CD4-positive, alpha-beta memory T cell (primary cell): ENCODE results near the gene DTX1. TPM values are rescaled to one million over a fixed set of nuclear protein-coding genes. Genes with fewer than 3 reads are reported as not detected.

ENCODE experiments used
- CTCF ChIA-PET: fragments of 350-600 bp; sonication (Branson Sonifier 250); formaldehyde crosslinking; loops from one replicate; lab custom pipeline; 2021; ENCODE audit warnings: inconsistent platforms; ENCODE audit not compliant: partially characterized antibody; lab: Charles Lee
- POLR2A ChIA-PET: fragments of 350-600 bp; sonication (Branson Sonifier 250); formaldehyde crosslinking; loops from one replicate; lab custom pipeline; 2021; ENCODE audit not compliant: partially characterized antibody; lab: Charles Lee
- DNase-seq, 5 donors: peaks; one replicate each; pipeline versions ENCODE4 v3.0.0 to v3.0.0-alpha.2; 2020 to 2022; ENCODE audit warnings: mixed read lengths in 1 of 5
- H3K27ac ChIP-seq: one replicate; pipeline ENCODE4 v1.7.0; 2013; ENCODE audit warnings: low read depth, low read length
- H3K27me3 ChIP-seq: 2 replicates; pipeline ENCODE4 v1.7.0; 2013; ENCODE audit warnings: mild to moderate bottlenecking, low read length, moderate library complexity; ENCODE audit not compliant: insufficient read depth
- H3K36me3 ChIP-seq: 2 replicates; pipeline ENCODE4 v1.7.0; 2013; ENCODE audit warnings: mild to moderate bottlenecking, low read length, moderate library complexity; ENCODE audit not compliant: insufficient read depth
- H3K4me1 ChIP-seq: 2 replicates; pipeline ENCODE4 v1.7.0; 2013; ENCODE audit warnings: mild to moderate bottlenecking, low read length, moderate library complexity; ENCODE audit not compliant: insufficient read depth
- H3K4me3 ChIP-seq, 2 donors: one replicate each; pipeline ENCODE4 v1.7.0; 2013; ENCODE audit warnings: low read length in 2 of 2, mild to moderate bottlenecking in 1 of 2
- H3K9me3 ChIP-seq, 2 donors: one replicate each; pipeline ENCODE4 v1.7.0; 2013; ENCODE audit warnings: low read length in 2 of 2, control low read depth in 1 of 2; ENCODE audit not compliant: control insufficient read depth in 1 of 2
- H3K27ac Mint-ChIP-seq, 7 donors: one replicate each; pipeline ENCODE4 v1.8.0; 2020 to 2021; ENCODE audit warnings: mixed read lengths in 7 of 7, mild to moderate bottlenecking in 6 of 7, inconsistent platforms in 3 of 7, moderate library complexity in 3 of 7
- H3K27me3 Mint-ChIP-seq, 2 donors: one replicate each; pipeline ENCODE4 v1.8.0; 2020 to 2021; ENCODE audit warnings: mixed read lengths in 2 of 2
- H3K36me3 Mint-ChIP-seq, 2 donors: one replicate each; pipeline ENCODE4 v1.8.0; 2020 to 2021; ENCODE audit warnings: mixed read lengths in 2 of 2, inconsistent platforms in 1 of 2, mild to moderate bottlenecking in 1 of 2
- H3K4me1 Mint-ChIP-seq, 4 donors: one replicate each; pipeline ENCODE4 v1.8.0; 2020 to 2021; ENCODE audit warnings: mixed read lengths in 4 of 4, mild to moderate bottlenecking in 1 of 4
- H3K4me3 Mint-ChIP-seq, 8 donors: one replicate each; pipeline ENCODE4 v1.8.0; 2020 to 2021; ENCODE audit warnings: mixed read lengths in 8 of 8, mild to moderate bottlenecking in 7 of 8, moderate library complexity in 6 of 8, inconsistent platforms in 3 of 8
- H3K9me3 Mint-ChIP-seq, 8 donors: one replicate each; pipeline ENCODE4 v1.8.0; 2020 to 2021; ENCODE audit warnings: mixed read lengths in 8 of 8, mild to moderate bottlenecking in 5 of 8, inconsistent platforms in 3 of 8, moderate library complexity in 1 of 8
- intact Hi-C: fragments of 100-400 bp; cut with micrococcal nuclease; formaldehyde crosslinking; loops from one replicate; pipeline ENCODE4 v1.15.1; 2023
- polyA plus RNA-seq, 2 donors: library from polyadenylated mRNA; unstranded; fragments of 300-500 nt; fragmentation: Illumina TruSeq; gene quantifications; one replicate each; pipeline ENCODE4 v1.2.3, GENCODE V29; 2021
- total RNA-seq, 2 experiments: library from RNA; stranded (reverse); gene quantifications; one replicate each; pipeline ENCODE4 v1.2.3, GENCODE V29; 2021

The DTX1 gene
- total and polyA plus RNA-seq, 4 experiments from 2014 or later, result 0.30 to 7.5 (median 5.5) TPM

- ChIA-PET CTCF (interaction anchor here (0.6 to 1.1 kb wide), 3 partner anchors 17 to 164 kb away, joined by 3 to 4 read pairs (median 3); no protein-coding TSS in a partner anchor), POLR2A (no interaction called here)
- H3K4me1 Mint-ChIP-seq, result peaks cover 28 to 62% (median 34%) of the 10 kb centered on the region in 4 donors
- Histone ChIP-seq H3K9me3 (no peaks in the 10 kb centered on the region), H3K27me3 (no peaks in the 10 kb centered on the region), H3K4me1 (peaks cover 43% of the 10 kb centered on the region), H3K4me3 (no peak overlapping the region), H3K27ac (no peak overlapping the region), H3K36me3 (no peaks in the 10 kb centered on the region)
- no peak for DNase-seq
- peaks cover 0 to 2% of the 10 kb centered on the region in 2 donors for H3K36me3 Mint-ChIP-seq
- no peaks in the 10 kb centered on the region for H3K27me3 Mint-ChIP-seq
- no peak overlapping the region for H3K4me3 Mint-ChIP-seq
- H3K9me3 Mint-ChIP-seq, result no peaks in the 10 kb centered on the region
- H3K27ac Mint-ChIP-seq, result peak overlapping the region in 1 of 7 donors; percentile 12
- intact Hi-C loops, result no loop called here
These were observed 8.8 kb downstream of the DTX1 start for GRCh38 chr12:113065126-113066007.

GRCh38 chr12:113066813-113067400, 10.4 kb downstream of the DTX1 start:
- Histone ChIP-seq H3K9me3 (no peaks in the 10 kb centered on the region), H3K4me3 (no peak overlapping the region), H3K36me3 (no peaks in the 10 kb centered on the region), H3K27me3 (no peaks in the 10 kb centered on the region), H3K27ac (no peak overlapping the region), H3K4me1 (peaks cover 35% of the 10 kb centered on the region)
- DNase-seq, result no peak
- peak overlapping the region in 4 of 7 donors; percentile 29 to 61 (median 47) for H3K27ac Mint-ChIP-seq
- no peak overlapping the region for H3K4me3 Mint-ChIP-seq
- intact Hi-C loops, result no loop called here
- ChIA-PET CTCF (interaction anchor here (1.0 to 1.8 kb wide), 2 partner anchors 32 to 166 kb away, joined by 3 to 5 read pairs; no protein-coding TSS in a partner anchor), POLR2A (no interaction called here)
- no peaks in the 10 kb centered on the region for H3K27me3 Mint-ChIP-seq
- no peaks in the 10 kb centered on the region for H3K9me3 Mint-ChIP-seq
- peaks cover 0 to 2% of the 10 kb centered on the region in 2 donors for H3K36me3 Mint-ChIP-seq
- peaks cover 27 to 73% (median 39%) of the 10 kb centered on the region in 4 donors for H3K4me1 Mint-ChIP-seq

GRCh38 chr12:113067987-113068935, 11.7 kb downstream of the DTX1 start:
- H3K27me3 ChIP-seq, result no peaks in the 10 kb centered on the region
- Mint-ChIP-seq H3K4me3 (no peak overlapping the region), H3K4me1 (peaks cover 34 to 76% (median 42%) of the 10 kb centered on the region in 4 donors), H3K27ac (peak overlapping the region in 3 of 7 donors; percentile 37 to 57 (median 46)), H3K36me3 (peaks cover 0 to 2% of the 10 kb centered on the region in 2 donors), H3K27me3 (no peaks in the 10 kb centered on the region), H3K9me3 (no peaks in the 10 kb centered on the region)
- H3K4me1 ChIP-seq, result peaks cover 35% of the 10 kb centered on the region
- CTCF ChIA-PET, result interaction anchor here (1.5 to 1.8 kb wide), 2 partner anchors 22 to 30 kb away, joined by 3 to 5 read pairs; no protein-coding TSS in a partner anchor
- intact Hi-C loops, result no loop called here
- POLR2A ChIA-PET, result no interaction called here
- H3K4me3 ChIP-seq, result no peak overlapping the region
- H3K9me3 ChIP-seq, result no peaks in the 10 kb centered on the region
- no peak overlapping the region for H3K27ac ChIP-seq
- no peaks in the 10 kb centered on the region for H3K36me3 ChIP-seq
- DNase-seq, result no peak

GRCh38 chr12:113069149-113069548, 12.6 kb downstream of the DTX1 start:
- no peaks in the 10 kb centered on the region for H3K27me3 Mint-ChIP-seq
- H3K27ac Mint-ChIP-seq, result no peak overlapping the region
- H3K27ac ChIP-seq, result no peak overlapping the region
- H3K4me1 ChIP-seq, result peaks cover 28% of the 10 kb centered on the region
- H3K27me3 ChIP-seq, result no peaks in the 10 kb centered on the region
- ChIA-PET POLR2A (no interaction called here), CTCF (interaction anchor here (1.5 to 2.3 kb wide), 2 partner anchors 13 to 21 kb away, joined by 3 to 6 read pairs; no protein-coding TSS in a partner anchor)
- peaks cover 35 to 84% (median 50%) of the 10 kb centered on the region in 4 donors for H3K4me1 Mint-ChIP-seq
- DNase-seq, result no peak
- H3K4me3 ChIP-seq, result no peak overlapping the region
- no peak overlapping the region for H3K4me3 Mint-ChIP-seq
- intact Hi-C loops, result no loop called here
- no peaks in the 10 kb centered on the region for H3K9me3 ChIP-seq
- H3K36me3 Mint-ChIP-seq, result peaks cover under 1 to 2% of the 10 kb centered on the region in 2 donors
- H3K36me3 ChIP-seq, result no peaks in the 10 kb centered on the region
- H3K9me3 Mint-ChIP-seq, result no peaks in the 10 kb centered on the region

GRCh38 chr12:113069751-113070116, 13.2 kb downstream of the DTX1 start:
- H3K4me1 ChIP-seq, result peaks cover 28% of the 10 kb centered on the region
- H3K27ac Mint-ChIP-seq, result peak overlapping the region in 6 of 7 donors; percentile 4 to 82 (median 30)
- intact Hi-C loops, result no loop called here
- H3K4me1 Mint-ChIP-seq, result peaks cover 35 to 84% (median 51%) of the 10 kb centered on the region in 4 donors
- no peaks in the 10 kb centered on the region for H3K9me3 Mint-ChIP-seq
- no peak overlapping the region for H3K27ac ChIP-seq
- H3K4me3 ChIP-seq, result no peak overlapping the region
- H3K27me3 ChIP-seq, result no peaks in the 10 kb centered on the region
- no peaks in the 10 kb centered on the region for H3K36me3 ChIP-seq
- CTCF ChIA-PET, result interaction anchor here (1.1 to 2.3 kb wide), 3 partner anchors 12 to 104 kb away, joined by 4 to 6 read pairs (median 5); no protein-coding TSS in a partner anchor
- peaks cover 3 to 4% of the 10 kb centered on the region in 2 donors for H3K36me3 Mint-ChIP-seq
- H3K27me3 Mint-ChIP-seq, result no peaks in the 10 kb centered on the region
- POLR2A ChIA-PET, result interaction anchor here (1.1 to 1.4 kb wide), 3 partner anchors 12 to 92 kb away, joined by 3 to 6 read pairs (median 3); partner anchors contain the start of gene OAS2
- no peaks in the 10 kb centered on the region for H3K9me3 ChIP-seq
- no peak for DNase-seq
- H3K4me3 Mint-ChIP-seq, result no peak overlapping the region

GRCh38 chr12:113070117-113070906, 13.8 kb downstream of the DTX1 start:
- H3K27ac ChIP-seq, result no peak overlapping the region

More at GRCh38 chr12:113070117-113070906, 13.8 kb downstream of the DTX1 start:
- intact Hi-C loops, result no loop called here
- peaks cover 3 to 4% of the 10 kb centered on the region in 2 donors for H3K36me3 Mint-ChIP-seq
- H3K4me1 Mint-ChIP-seq, result peaks cover 40 to 87% (median 55%) of the 10 kb centered on the region in 4 donors
- peak overlapping the region; percentile 6 to 91 (median 72) for H3K27ac Mint-ChIP-seq
- ChIA-PET CTCF (interaction anchor here (1.1 to 2.3 kb wide), 4 partner anchors 11 to 103 kb away, joined by 4 to 6 read pairs (median 5); no protein-coding TSS in a partner anchor), POLR2A (interaction anchor here (1.1 to 1.4 kb wide), 3 partner anchors 11 to 92 kb away, joined by 3 to 6 read pairs (median 3); partner anchors contain the start of gene OAS2)
- Histone ChIP-seq H3K9me3 (no peaks in the 10 kb centered on the region), H3K4me1 (peaks cover 29% of the 10 kb centered on the region), H3K4me3 (no peak overlapping the region), H3K36me3 (no peaks in the 10 kb centered on the region), H3K27me3 (no peaks in the 10 kb centered on the region)
- H3K4me3 Mint-ChIP-seq, result peak overlapping the region in 3 of 8 donors; percentile 31 to 43 (median 35)
- H3K27me3 Mint-ChIP-seq, result no peaks in the 10 kb centered on the region
- no peak for DNase-seq
- no peaks in the 10 kb centered on the region for H3K9me3 Mint-ChIP-seq
